Measurements from ENCODE around the gene TIMM22. TPM values are rescaled to one million over a fixed set of nuclear protein-coding genes. Genes with fewer than 3 reads are reported as not detected.

TIMM22 gene
- total RNA-seq, 1 experiment from 2014 or later, result 14.0 TPM

DNA sequence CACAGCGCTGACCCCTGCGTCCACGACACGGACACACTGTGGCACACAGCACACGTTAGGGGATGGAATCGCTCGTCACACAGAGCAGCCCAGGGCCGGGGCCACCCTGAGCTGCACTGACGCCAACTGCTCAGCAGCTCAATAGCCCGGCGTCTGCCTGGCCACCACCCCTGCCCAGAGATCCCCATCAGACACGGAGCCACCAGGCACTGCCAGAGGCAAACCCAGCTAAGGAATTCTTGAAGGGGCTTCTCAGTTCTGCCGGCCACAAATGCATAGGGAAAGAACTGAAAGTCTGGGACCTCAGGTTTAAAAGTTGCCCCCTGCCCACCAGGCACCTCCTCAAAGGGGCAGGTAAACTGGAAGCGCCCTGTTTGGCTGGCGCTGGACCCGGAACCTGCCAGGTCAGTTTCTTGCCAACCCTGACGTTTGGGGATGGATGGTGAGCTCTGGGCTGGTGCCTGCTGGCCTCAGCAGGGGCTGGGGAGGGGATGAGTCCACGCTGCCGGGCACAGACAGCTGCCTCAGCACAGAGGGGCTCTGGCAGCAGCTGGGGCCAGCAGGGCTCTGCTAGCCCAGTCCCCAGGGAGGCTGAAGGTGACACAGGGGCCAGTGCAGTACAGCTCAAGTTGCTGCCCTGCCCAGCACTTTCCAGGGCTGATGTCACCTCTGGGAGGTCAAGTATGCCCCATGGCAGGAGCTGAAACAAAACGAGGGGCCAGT, 33.2 kb downstream of the TIMM22 start:
- Histone ChIP-seq H3K27me3 (ENCODE audit: insufficient read depth, low read length) (no peaks in the 10 kb centered on the region), H3K4me2 (ENCODE audit: low read length) (no peak overlapping the region), H3K27ac (ENCODE audit: low read depth, low read length) (no peak overlapping the region), H3K36me3 (ENCODE audit: control insufficient read depth in 1 of 2, insufficient read depth in 2 of 2, low read length in 2 of 2) (no peaks in the 10 kb centered on the region), H3K4me1 (ENCODE audit: control insufficient read depth in 1 of 2, insufficient read depth in 2 of 2, low read length in 2 of 2) (peaks cover 0 to 5% of the 10 kb centered on the region in 2 experiments; a peak in 2 of 4 replicates), H2AFZ (ENCODE audit: low read depth, low read length, poor library complexity, severe bottlenecking) (no peak overlapping the region), H3K9me3 (ENCODE audit: control insufficient read depth in 1 of 2, insufficient read depth in 1 of 2, low read depth in 1 of 2, low read length in 2 of 2) (no peaks in the 10 kb centered on the region), H3K79me2 (ENCODE audit: insufficient read depth, low read length) (no peaks in the 10 kb centered on the region), H3K9me2 (ENCODE audit: insufficient read depth) (no peaks in the 10 kb centered on the region), H4K20me1 (ENCODE audit: insufficient read depth) (no peaks in the 10 kb centered on the region), H3K9ac (ENCODE audit: low read length) (no peak overlapping the region), H3K4me3 (replicated peaks in 1 of 2; ENCODE audit: low read depth in 1 of 2, low read length in 2 of 2) (no peak overlapping the region)
- POLR2A ChIA-PET, result no interaction called here
- RAD21 ChIA-PET (ENCODE audit: low non-redundant PET in 1 of 2, low total read pairs in 2 of 2, uncharacterized antibody in 2 of 2, unreplicated experiment in 2 of 2), result no interaction called here
- ATAC-seq, result no peak
- BruUV-seq (replicated peaks), result no TSS peak
- CTCF ChIA-PET, result interaction anchor here (1.4 kb wide), 1 partner anchor 28 kb away, joined by 3 read pairs; no protein-coding TSS in a partner anchor
- TF ChIP-seq, protein P1, sequence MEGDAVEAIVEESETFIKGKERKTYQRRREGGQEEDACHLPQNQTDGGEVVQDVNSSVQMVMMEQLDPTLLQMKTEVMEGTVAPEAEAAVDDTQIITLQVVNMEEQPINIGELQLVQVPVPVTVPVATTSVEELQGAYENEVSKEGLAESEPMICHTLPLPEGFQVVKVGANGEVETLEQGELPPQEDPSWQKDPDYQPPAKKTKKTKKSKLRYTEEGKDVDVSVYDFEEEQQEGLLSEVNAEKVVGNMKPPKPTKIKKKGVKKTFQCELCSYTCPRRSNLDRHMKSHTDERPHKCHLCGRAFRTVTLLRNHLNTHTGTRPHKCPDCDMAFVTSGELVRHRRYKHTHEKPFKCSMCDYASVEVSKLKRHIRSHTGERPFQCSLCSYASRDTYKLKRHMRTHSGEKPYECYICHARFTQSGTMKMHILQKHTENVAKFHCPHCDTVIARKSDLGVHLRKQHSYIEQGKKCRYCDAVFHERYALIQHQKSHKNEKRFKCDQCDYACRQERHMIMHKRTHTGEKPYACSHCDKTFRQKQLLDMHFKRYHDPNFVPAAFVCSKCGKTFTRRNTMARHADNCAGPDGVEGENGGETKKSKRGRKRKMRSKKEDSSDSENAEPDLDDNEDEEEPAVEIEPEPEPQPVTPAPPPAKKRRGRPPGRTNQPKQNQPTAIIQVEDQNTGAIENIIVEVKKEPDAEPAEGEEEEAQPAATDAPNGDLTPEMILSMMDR (IDR thresholded peaks at IDR 0.05 in 2 of 3, conservative IDR thresholded peaks at IDR 0.05 in 1 of 3; ENCODE audit: borderline replicate concordance in 1 of 3, insufficient read depth in 1 of 3, low read depth in 2 of 3, low read length in 2 of 3), result no peak
- TF ChIP-seq SIN3A (IDR thresholded peaks at IDR 0.05; ENCODE audit: low read depth) (no peak), ZFX (IDR thresholded peaks at IDR 0.05) (no peak), CEBPB (IDR thresholded peaks at IDR 0.05; ENCODE audit: low read depth) (no peak), EGR1 (IDR thresholded peaks at IDR 0.05; ENCODE audit: low read depth) (no peak), CBX3 (IDR thresholded peaks at IDR 0.05; ENCODE audit: low read depth) (no peak), ELF1 (IDR thresholded peaks at IDR 0.05; ENCODE audit: borderline replicate concordance, low read depth) (no peak), EZH2phosphoT487 (IDR thresholded peaks at IDR 0.05; ENCODE audit: borderline replicate concordance) (no peak), YY1 (IDR thresholded peaks at IDR 0.05; ENCODE audit: extremely low read depth, insufficient replicate concordance, low read depth, low read length) (no peak), ZNF274 (IDR thresholded peaks at IDR 0.05; ENCODE audit: low read depth, low read length) (no peak), EZH2 (IDR thresholded peaks at IDR 0.05) (no peak), JUND (IDR thresholded peaks at IDR 0.05) (no peak), POLR2AphosphoS5 (IDR thresholded peaks at IDR 0.05; ENCODE audit: low read depth, low read length) (no peak)
- TF ChIP-seq, protein P2, sequence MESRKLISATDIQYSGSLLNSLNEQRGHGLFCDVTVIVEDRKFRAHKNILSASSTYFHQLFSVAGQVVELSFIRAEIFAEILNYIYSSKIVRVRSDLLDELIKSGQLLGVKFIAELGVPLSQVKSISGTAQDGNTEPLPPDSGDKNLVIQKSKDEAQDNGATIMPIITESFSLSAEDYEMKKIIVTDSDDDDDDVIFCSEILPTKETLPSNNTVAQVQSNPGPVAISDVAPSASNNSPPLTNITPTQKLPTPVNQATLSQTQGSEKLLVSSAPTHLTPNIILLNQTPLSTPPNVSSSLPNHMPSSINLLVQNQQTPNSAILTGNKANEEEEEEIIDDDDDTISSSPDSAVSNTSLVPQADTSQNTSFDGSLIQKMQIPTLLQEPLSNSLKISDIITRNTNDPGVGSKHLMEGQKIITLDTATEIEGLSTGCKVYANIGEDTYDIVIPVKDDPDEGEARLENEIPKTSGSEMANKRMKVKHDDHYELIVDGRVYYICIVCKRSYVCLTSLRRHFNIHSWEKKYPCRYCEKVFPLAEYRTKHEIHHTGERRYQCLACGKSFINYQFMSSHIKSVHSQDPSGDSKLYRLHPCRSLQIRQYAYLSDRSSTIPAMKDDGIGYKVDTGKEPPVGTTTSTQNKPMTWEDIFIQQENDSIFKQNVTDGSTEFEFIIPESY (IDR thresholded peaks at IDR 0.05; ENCODE audit: extremely low read depth, insufficient replicate concordance, low read length), result no peak
- DNase-seq (ENCODE audit: low read depth, low spot score), result no peak
- intact Hi-C loops (cut with micrococcal nuclease), result no loop called here

All from HCT116 (cell line).